Activated CD4-positive, alpha-beta T cell treated with anti-CD3 and anti-CD28 coated beads, Interleukin-2, amount 10 ng/mL, durations not matched to agents 7 days and 5 days (primary cell): Measurements from ENCODE around the gene TEX51. TPM values are rescaled to one million over a fixed set of nuclear protein-coding genes. Genes with fewer than 3 reads are reported as not detected.

Experiments used
- CTCF ChIA-PET: fragments of 350-600 bp; sonication (Branson Sonifier 250); formaldehyde crosslinking; loops from one replicate; lab custom pipeline; 2021; ENCODE audit warnings: antibody characterized with exemption; lab: Charles Lee
- POLR2A ChIA-PET: fragments of 350-600 bp; sonication (Branson Sonifier 250); formaldehyde crosslinking; loops from one replicate; lab custom pipeline; 2021; ENCODE audit warnings: antibody characterized with exemption; lab: Charles Lee
- DNase-seq: peaks from one replicate; pipeline ENCODE4 v3.0.0-alpha.2; 2020
- H3K27ac Mint-ChIP-seq: one replicate; pipeline ENCODE4 v1.8.0; 2021; ENCODE audit warnings: mild to moderate bottlenecking, moderate library complexity, mixed read lengths
- H3K27me3 Mint-ChIP-seq: one replicate; pipeline ENCODE4 v1.8.0; 2021; ENCODE audit warnings: mixed read lengths
- H3K36me3 Mint-ChIP-seq: one replicate; pipeline ENCODE4 v1.8.0; 2021; ENCODE audit warnings: low read depth, mixed read lengths
- H3K4me1 Mint-ChIP-seq: one replicate; pipeline ENCODE4 v1.8.0; 2021; ENCODE audit warnings: mixed read lengths
- H3K4me3 Mint-ChIP-seq: one replicate; pipeline ENCODE4 v1.8.0; 2021; ENCODE audit warnings: mild to moderate bottlenecking, moderate library complexity, mixed read lengths
- H3K9me3 Mint-ChIP-seq: one replicate; pipeline ENCODE4 v1.8.0; 2021; ENCODE audit warnings: mixed read lengths
- total RNA-seq, 2 experiments: library from RNA; stranded (reverse); gene quantifications; one replicate each; pipeline ENCODE4 v1.2.3, GENCODE V29; 2021

The TEX51 gene
- not detected for total RNA-seq

DNA sequence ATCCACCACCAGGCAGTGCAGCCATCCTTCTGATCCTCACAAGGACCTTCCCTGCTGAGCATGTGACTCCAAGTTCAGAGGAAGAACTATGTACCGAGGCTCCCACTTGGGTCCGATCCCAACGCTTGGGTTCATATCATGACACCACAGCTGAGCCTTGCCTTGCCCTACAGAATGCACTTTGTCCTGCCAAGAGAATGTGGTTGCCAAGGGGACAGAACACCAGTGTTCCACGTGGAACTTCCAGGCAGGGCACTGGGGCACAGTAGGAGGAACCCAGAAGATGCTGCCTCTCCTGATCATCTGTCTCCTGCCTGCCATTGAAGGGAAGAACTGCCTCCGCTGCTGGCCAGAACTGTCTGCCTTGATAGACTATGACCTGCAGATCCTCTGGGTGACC, at the start of gene TEX51:
TSS of gene TEX51 (plus strand) at position 255 of the 400 bp plus-strand sequence. CDS start at position 284, 29 bp downstream.
- Mint-ChIP-seq H3K4me3 (no peak within 1 kb of the TSS), H3K9me3 (no peaks in the 10 kb centered on the region), H3K27ac (peak within 1 kb of the TSS; percentile 47), H3K4me1 (no peaks in the 10 kb centered on the region), H3K27me3 (no peaks in the 10 kb centered on the region), H3K36me3 (no peaks in the 10 kb centered on the region)
- ChIA-PET CTCF (interaction anchor here (0.9 kb wide), 1 partner anchor 13 kb away, joined by 3 read pairs; no protein-coding TSS in a partner anchor), POLR2A (no interaction called here)
- no peak for DNase-seq

DNA sequence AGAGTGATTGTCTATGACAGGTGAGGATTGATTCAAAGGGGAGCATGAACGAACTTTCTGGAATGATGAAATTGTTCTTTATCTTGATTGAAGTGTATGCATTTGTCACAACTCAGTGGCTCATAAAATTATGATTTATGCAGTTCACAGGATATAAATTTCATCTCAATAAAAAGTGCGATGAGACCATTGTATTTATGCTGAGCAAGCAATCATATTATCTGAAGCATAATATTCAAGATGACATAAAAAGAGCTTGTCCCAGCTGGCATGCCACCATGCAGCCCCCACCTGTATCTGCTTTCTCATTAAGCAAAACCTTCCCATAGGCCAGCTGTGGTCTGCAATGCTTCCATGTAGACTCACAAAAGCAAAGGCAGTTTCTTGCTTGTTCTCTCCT, 49.6 kb upstream of the TEX51 start:
- Mint-ChIP-seq H3K4me3 (no peak overlapping the region), H3K27me3 (peaks cover 2% of the 10 kb centered on the region), H3K4me1 (no peaks in the 10 kb centered on the region), H3K9me3 (peaks cover 4% of the 10 kb centered on the region), H3K36me3 (no peaks in the 10 kb centered on the region), H3K27ac (no peak overlapping the region)
- POLR2A ChIA-PET, result no interaction called here
- no peak for DNase-seq
- CTCF ChIA-PET, result no interaction called here

DNA sequence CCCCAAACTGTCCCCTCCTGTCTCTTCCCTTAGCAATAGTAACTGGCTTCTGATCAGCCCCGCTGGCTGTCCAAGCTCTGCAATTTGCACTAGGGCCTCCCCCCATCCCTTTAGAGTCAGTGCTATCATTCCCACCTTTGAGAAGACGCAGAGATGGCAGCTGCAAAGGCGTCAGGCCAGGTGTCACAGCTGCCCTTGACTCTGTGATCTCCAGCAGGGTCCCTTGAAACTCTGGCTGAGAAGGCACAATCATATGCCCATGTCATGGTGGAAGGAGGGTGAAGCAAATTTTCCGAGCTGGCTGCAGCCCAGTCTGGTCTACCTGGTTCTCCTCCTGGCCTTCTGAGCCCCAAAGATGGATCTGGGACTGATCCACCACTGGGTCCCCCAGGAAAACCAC, 49.2 kb upstream of the TEX51 start:
- ChIA-PET POLR2A (no interaction called here), CTCF (no interaction called here)
- Mint-ChIP-seq H3K9me3 (peaks cover 4% of the 10 kb centered on the region), H3K27me3 (peaks cover 2% of the 10 kb centered on the region), H3K4me1 (no peaks in the 10 kb centered on the region), H3K36me3 (no peaks in the 10 kb centered on the region), H3K4me3 (no peak overlapping the region), H3K27ac (no peak overlapping the region)
- no peak for DNase-seq

DNA sequence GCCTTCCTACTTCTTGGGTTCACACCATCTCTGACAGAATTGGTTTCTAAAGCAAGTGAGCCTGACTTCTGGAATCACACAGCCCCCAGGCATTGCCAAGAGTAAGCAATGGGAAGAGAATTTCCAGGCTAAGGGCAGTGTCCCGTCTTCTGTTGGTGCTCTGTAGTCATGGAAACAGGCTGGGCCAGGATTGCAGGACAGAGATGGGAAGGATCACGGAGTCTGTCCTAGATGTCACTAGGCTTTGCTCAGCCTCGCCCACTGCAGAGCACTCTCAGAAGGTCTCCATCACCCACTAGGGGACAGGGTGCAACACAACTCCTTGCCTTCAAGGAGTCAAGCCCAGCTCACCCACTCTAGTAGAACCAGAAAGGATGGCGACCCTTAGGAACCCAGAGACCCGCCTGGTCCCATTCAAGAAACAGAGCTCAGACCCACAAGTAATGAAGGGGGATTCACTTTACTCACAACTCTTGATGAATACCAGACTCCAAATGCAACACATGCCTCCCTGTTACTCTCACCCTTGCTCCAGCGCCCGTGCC, 48.6 kb upstream of the TEX51 start:
- no peaks in the 10 kb centered on the region for H3K36me3 Mint-ChIP-seq
- H3K4me1 Mint-ChIP-seq, result no peaks in the 10 kb centered on the region
- CTCF ChIA-PET, result no interaction called here
- H3K4me3 Mint-ChIP-seq, result no peak overlapping the region
- peaks cover 4% of the 10 kb centered on the region for H3K9me3 Mint-ChIP-seq
- H3K27ac Mint-ChIP-seq, result no peak overlapping the region
- POLR2A ChIA-PET, result no interaction called here
- peaks cover 1% of the 10 kb centered on the region for H3K27me3 Mint-ChIP-seq
- no peak for DNase-seq

DNA sequence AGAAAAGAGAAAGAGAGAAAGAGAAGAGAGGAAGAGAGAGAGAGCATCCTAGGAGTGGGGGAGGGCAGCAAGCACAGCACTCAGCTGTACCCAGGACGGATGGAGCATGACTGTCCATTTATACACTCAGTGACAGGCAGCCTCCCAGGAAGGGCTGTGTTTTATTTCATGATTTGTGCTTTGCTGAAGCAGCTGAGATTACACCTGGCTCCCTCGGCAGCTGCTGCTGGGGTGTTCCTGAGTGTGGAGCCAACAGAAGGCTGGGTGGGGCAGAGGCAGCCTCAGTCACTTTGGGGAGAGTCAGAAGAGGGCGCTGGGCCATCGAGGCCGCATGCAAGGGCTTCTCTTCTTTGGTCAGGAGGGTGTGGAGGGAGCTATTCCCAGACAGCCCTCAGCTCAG, 47.8 kb upstream of the TEX51 start:
- Mint-ChIP-seq H3K27me3 (no peaks in the 10 kb centered on the region), H3K27ac (no peak overlapping the region), H3K4me1 (no peaks in the 10 kb centered on the region), H3K36me3 (no peaks in the 10 kb centered on the region), H3K4me3 (no peak overlapping the region), H3K9me3 (peaks cover 4% of the 10 kb centered on the region)
- no peak for DNase-seq
- ChIA-PET POLR2A (no interaction called here), CTCF (interaction anchor here (1.6 kb wide), 1 partner anchor 14 kb away, joined by 5 read pairs; no protein-coding TSS in a partner anchor)

DNA sequence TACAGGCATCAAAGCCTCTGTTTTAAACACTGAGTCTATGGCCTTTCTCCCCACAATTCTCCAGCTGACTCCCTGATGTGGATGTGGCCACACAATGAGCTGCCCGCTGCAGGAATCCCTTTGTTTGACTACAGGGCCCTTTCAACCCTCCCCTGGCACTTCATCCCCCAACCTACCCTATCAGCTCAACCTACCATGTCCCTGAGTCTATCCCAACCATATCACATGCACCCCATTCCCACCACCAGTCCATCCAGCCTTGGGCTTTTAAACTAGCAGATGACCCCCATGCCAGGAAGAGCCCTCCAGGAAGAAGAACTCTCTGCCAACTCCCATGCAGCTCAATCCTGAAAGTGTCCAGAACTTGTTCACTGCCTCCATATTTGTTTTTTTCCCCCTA, 46.9 kb upstream of the TEX51 start:
- H3K4me1 Mint-ChIP-seq, result no peaks in the 10 kb centered on the region
- no peaks in the 10 kb centered on the region for H3K36me3 Mint-ChIP-seq
- ChIA-PET POLR2A (no interaction called here), CTCF (interaction anchor here (1.6 kb wide), 1 partner anchor 15 kb away, joined by 5 read pairs; no protein-coding TSS in a partner anchor)
- H3K9me3 Mint-ChIP-seq, result peaks cover 4% of the 10 kb centered on the region
- no peak overlapping the region for H3K4me3 Mint-ChIP-seq
- DNase-seq, result no peak
- no peak overlapping the region for H3K27ac Mint-ChIP-seq
- no peaks in the 10 kb centered on the region for H3K27me3 Mint-ChIP-seq

DNA sequence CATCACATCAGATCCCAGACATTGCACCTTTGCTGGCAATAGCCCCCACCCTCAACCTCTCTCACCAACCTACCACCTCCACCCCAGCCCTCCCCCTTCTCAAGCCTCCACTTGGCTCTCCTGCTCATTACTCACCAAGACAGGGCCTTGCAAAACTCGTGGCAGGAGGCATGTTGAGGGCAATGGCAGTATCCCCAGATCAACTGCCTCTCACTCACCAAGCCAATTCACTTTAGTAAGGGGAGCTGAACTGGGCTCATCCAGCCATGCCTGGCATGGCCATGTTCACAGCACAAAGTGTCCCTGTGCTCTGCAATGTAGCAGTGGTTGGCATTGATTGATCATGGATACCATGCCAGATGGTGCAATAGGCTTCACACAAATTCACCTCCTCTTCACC, 46.3 kb upstream of the TEX51 start:
- H3K36me3 Mint-ChIP-seq, result no peaks in the 10 kb centered on the region
- no peaks in the 10 kb centered on the region for H3K4me1 Mint-ChIP-seq
- ChIA-PET CTCF (interaction anchor here (1.6 kb wide), 1 partner anchor 15 kb away, joined by 5 read pairs; no protein-coding TSS in a partner anchor), POLR2A (no interaction called here)
- no peak overlapping the region for H3K27ac Mint-ChIP-seq
- no peaks in the 10 kb centered on the region for H3K27me3 Mint-ChIP-seq
- no peak overlapping the region for H3K4me3 Mint-ChIP-seq
- DNase-seq, result no peak
- peaks cover 4% of the 10 kb centered on the region for H3K9me3 Mint-ChIP-seq

DNA sequence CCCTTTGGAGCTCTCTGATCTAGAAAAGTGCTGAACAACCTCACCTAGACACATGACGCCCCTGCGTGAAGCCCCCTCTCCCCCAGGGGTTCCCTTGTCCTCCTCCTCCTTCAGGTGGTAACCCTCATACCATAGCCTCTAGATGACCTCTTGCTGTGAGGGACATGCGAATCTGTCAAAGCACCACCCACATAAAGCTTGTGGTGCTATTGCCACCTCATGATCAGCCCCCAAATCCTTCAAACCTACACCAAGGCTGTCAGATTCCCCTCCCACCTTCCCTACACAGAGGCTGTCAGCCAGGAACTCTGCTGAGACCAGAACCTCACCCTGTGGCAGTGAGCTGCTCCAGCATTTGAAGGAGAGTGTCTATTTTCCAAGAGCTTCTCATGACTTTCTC, 43.1 kb upstream of the TEX51 start:
- no peaks in the 10 kb centered on the region for H3K27me3 Mint-ChIP-seq
- H3K27ac Mint-ChIP-seq, result no peak overlapping the region
- CTCF ChIA-PET, result no interaction called here
- peaks cover 4% of the 10 kb centered on the region for H3K9me3 Mint-ChIP-seq
- H3K4me1 Mint-ChIP-seq, result no peaks in the 10 kb centered on the region
- no peak overlapping the region for H3K4me3 Mint-ChIP-seq
- no peak for DNase-seq
- no peaks in the 10 kb centered on the region for H3K36me3 Mint-ChIP-seq
- POLR2A ChIA-PET, result no interaction called here

DNA sequence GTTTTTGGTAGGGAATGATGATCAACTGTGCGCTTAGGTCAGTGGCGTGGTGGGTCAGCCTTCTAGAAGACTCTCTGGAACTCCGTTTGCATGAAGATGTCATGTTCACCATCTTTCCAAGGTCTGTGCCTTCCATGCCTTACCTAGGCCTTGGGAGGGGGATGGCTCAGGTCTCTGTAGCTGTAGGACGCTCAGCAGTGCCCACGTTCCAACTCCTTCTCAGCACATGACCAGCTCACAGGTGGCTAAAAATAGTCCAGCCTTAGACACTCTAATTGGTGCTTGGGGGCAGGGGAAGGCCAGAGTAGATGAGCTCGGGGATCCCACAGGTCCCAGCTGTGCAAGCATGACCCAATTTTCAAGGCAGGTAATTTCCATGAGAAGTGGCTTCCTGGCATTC, 42.3 kb upstream of the TEX51 start:
- no peaks in the 10 kb centered on the region for H3K4me1 Mint-ChIP-seq
- no peak overlapping the region for H3K4me3 Mint-ChIP-seq
- no peak for DNase-seq
- no peak overlapping the region for H3K27ac Mint-ChIP-seq
- ChIA-PET CTCF (no interaction called here), POLR2A (no interaction called here)
- no peaks in the 10 kb centered on the region for H3K36me3 Mint-ChIP-seq
- peaks cover 4% of the 10 kb centered on the region for H3K9me3 Mint-ChIP-seq
- H3K27me3 Mint-ChIP-seq, result no peaks in the 10 kb centered on the region

DNA sequence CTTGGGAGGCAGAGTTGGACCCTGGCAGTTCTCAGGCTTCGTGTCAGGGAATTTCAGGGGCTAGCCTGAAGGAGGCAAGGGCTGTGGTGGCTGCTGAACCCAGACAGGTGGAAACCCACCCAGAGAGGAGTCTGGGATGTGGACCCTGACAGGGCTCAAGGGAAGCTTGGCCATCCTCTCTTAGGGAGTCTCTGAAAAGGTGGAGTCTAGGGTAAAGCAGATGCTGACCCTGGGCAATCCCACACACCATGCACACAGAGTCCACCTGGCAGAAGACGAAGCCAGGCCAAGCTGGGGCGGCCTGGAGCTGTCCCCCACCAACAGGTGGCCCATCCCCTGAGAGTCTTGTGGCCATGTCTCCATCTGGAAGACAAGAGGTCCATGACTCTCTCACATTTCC, 41.2 kb upstream of the TEX51 start:
- H3K27ac Mint-ChIP-seq, result no peak overlapping the region
- POLR2A ChIA-PET, result no interaction called here
- peaks cover 4% of the 10 kb centered on the region for H3K9me3 Mint-ChIP-seq
- H3K36me3 Mint-ChIP-seq, result no peaks in the 10 kb centered on the region
- DNase-seq, result no peak
- H3K4me3 Mint-ChIP-seq, result no peak overlapping the region
- no peaks in the 10 kb centered on the region for H3K4me1 Mint-ChIP-seq
- H3K27me3 Mint-ChIP-seq, result no peaks in the 10 kb centered on the region
- CTCF ChIA-PET, result no interaction called here

DNA sequence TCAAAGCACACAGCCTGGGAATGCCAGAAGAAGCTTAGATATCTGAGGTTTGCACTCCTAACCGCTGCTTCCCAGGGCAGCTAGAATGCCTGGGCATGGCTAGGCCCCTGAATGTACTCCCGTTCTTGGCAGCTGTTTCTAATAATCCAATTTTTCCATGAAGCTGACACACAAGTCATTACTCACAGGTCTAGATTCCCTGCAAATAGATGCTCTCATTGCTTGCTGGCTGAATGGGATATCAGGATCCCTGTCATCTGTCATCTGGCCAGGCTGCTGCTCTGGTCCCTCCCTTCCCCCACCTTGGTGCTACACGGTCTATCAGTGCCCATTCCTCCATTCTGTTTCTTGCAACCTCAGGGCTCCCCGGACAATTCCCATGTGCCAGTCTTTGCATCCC, 40.7 kb upstream of the TEX51 start:
- H3K36me3 Mint-ChIP-seq, result no peaks in the 10 kb centered on the region
- no peak overlapping the region for H3K4me3 Mint-ChIP-seq
- H3K27ac Mint-ChIP-seq, result no peak overlapping the region
- CTCF ChIA-PET, result interaction anchor here (1.1 kb wide), 1 partner anchor 176 kb away, joined by 3 read pairs; no protein-coding TSS in a partner anchor
- H3K27me3 Mint-ChIP-seq, result no peaks in the 10 kb centered on the region
- no peak for DNase-seq
- H3K4me1 Mint-ChIP-seq, result no peaks in the 10 kb centered on the region
- H3K9me3 Mint-ChIP-seq, result peaks cover 4% of the 10 kb centered on the region
- POLR2A ChIA-PET, result no interaction called here

DNA sequence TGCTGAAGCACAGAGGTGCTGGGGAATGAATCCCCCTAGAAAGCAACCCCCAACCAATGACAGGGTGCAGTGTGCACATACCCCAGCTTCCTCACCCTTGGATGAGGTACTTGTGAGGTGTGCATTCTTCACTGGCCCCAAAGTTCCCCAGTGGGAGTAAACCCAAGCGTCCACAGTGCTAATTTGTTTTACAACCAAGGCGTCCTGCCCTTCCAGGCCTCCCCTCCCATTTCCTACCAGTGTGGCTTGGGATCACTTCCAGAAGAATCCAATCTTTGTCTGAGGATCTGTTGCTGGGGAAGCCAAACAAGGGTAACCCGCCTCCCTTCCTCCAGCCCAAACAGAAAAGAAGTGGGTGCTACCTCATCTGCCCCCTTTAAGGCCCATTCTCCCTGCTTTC, 40.3 kb upstream of the TEX51 start:
- no peaks in the 10 kb centered on the region for H3K4me1 Mint-ChIP-seq
- no peak overlapping the region for H3K27ac Mint-ChIP-seq
- H3K36me3 Mint-ChIP-seq, result no peaks in the 10 kb centered on the region
- no peaks in the 10 kb centered on the region for H3K27me3 Mint-ChIP-seq
- CTCF ChIA-PET, result interaction anchor here (1.1 kb wide), 1 partner anchor 176 kb away, joined by 3 read pairs; no protein-coding TSS in a partner anchor
- POLR2A ChIA-PET, result no interaction called here
- H3K4me3 Mint-ChIP-seq, result no peak overlapping the region
- peaks cover 3% of the 10 kb centered on the region for H3K9me3 Mint-ChIP-seq
- no peak for DNase-seq

DNA sequence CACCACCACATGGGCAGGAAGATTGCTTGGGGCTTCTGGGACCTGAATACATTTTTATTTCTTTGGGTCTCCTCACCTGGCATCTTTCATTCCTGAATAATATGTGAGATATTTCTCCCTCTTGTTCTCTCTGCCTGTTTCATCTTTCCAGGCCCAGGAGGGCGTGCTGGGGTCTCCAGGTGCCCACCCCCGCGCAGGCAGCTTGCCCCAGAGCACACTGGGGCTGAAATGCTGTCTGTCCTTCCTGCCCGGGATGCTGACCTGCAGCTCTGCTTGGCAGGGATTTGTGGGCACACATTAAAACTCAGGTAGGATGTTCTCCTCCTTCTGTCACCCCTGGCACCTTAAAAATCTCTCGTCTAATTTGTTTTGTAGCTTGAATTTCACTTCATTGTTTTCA, 39.7 kb upstream of the TEX51 start:
- H3K27ac Mint-ChIP-seq, result no peak overlapping the region
- H3K36me3 Mint-ChIP-seq, result no peaks in the 10 kb centered on the region
- no peaks in the 10 kb centered on the region for H3K9me3 Mint-ChIP-seq
- ChIA-PET POLR2A (no interaction called here), CTCF (interaction anchor here (0.6 to 1.1 kb wide), 2 partner anchors 29 to 177 kb away, joined by 3 read pairs; no protein-coding TSS in a partner anchor)
- H3K4me1 Mint-ChIP-seq, result no peaks in the 10 kb centered on the region
- H3K4me3 Mint-ChIP-seq, result no peak overlapping the region
- DNase-seq, result no peak
- no peaks in the 10 kb centered on the region for H3K27me3 Mint-ChIP-seq

DNA sequence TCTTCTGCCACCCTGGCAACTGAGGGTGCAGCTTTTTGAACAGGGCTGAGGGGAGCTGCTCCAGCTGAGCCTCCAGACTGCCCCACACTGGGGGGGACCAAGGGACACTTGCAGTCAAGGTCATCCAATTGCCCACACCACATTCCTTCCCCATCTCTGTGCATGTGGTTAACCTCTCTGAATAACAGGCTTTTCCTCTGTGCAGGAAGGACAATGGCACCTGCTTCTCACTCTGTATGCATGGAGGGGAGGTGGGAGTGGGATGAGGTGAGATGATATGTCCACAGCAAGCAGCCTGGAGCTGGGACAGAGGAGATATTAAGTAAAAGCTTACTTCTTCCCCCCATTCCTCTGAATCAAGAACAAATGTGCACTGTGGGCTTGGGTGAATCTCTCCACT, 39.1 kb upstream of the TEX51 start:
- no peaks in the 10 kb centered on the region for H3K36me3 Mint-ChIP-seq
- H3K27me3 Mint-ChIP-seq, result no peaks in the 10 kb centered on the region
- ChIA-PET CTCF (interaction anchor here (0.6 kb wide), 1 partner anchor 29 kb away, joined by 3 read pairs; no protein-coding TSS in a partner anchor), POLR2A (no interaction called here)
- no peaks in the 10 kb centered on the region for H3K4me1 Mint-ChIP-seq
- H3K27ac Mint-ChIP-seq, result no peak overlapping the region
- H3K9me3 Mint-ChIP-seq, result no peaks in the 10 kb centered on the region
- no peak for DNase-seq
- H3K4me3 Mint-ChIP-seq, result no peak overlapping the region
